Endothelial cell of umbilical vein (primary cell): Measurements from ENCODE around the gene PRIM2.

Source experiments
- CTCF ChIP-seq, 2 donors: IDR thresholded peaks; 1 replicate in 1 of 2; 2 replicates in 1 of 2; pipeline ENCODE4 v1.5.1; 2011; ENCODE audit warnings: low read length in 2 of 2, mild to moderate bottlenecking in 2 of 2, moderate library complexity in 2 of 2, control low read depth in 1 of 2, inconsistent platforms in 1 of 2, low read depth in 1 of 2; ENCODE audit not compliant: insufficient read depth in 1 of 2; ENCODE audit errors: extremely low read depth in 1 of 2
- EZH2 ChIP-seq: IDR thresholded peaks from 2 replicates; pipeline ENCODE4 v1.6.1; 2012; ENCODE audit warnings: borderline replicate concordance, low read depth, mild to moderate bottlenecking, moderate library complexity, low read length, inconsistent platforms; ENCODE audit not compliant: severe bottlenecking
- FOS ChIP-seq: IDR thresholded peaks from 2 replicates; pipeline ENCODE4 v1.6.1; 2011; ENCODE audit warnings: mild to moderate bottlenecking, low read length, moderate library complexity, borderline replicate concordance; ENCODE audit not compliant: insufficient read depth
- GATA2 ChIP-seq: IDR thresholded peaks from 2 replicates; pipeline ENCODE4 v1.7.0; 2011; ENCODE audit warnings: low read depth, mild to moderate bottlenecking, moderate library complexity, mixed read lengths, low read length; ENCODE audit not compliant: insufficient read length, insufficient read depth
- MAX ChIP-seq: IDR thresholded peaks from 2 replicates; pipeline ENCODE4 v1.6.1; 2011; ENCODE audit not compliant: insufficient read depth, insufficient read length
- MYC ChIP-seq: IDR thresholded peaks from one replicate; pipeline ENCODE4 v1.6.1; 2011; ENCODE audit warnings: mild to moderate bottlenecking, low read depth, low read length
- POLR2A ChIP-seq: IDR thresholded peaks from 2 replicates; pipeline ENCODE4 v1.6.1; 2012; ENCODE audit warnings: low read depth, mild to moderate bottlenecking, control low read depth, low read length
- POLR2AphosphoS5 ChIP-seq: IDR thresholded peaks from 2 replicates; pipeline ENCODE4 v1.6.1; 2012; ENCODE audit warnings: low read depth, mild to moderate bottlenecking, control low read depth, low read length, moderate library complexity; ENCODE audit not compliant: insufficient read depth

- TF ChIP-seq POLR2AphosphoS5 (no peak), CTCF (IDR thresholded peaks at IDR 0.05; ENCODE audit: extremely low read depth in 1 of 2, insufficient read depth in 1 of 2, low read depth in 1 of 2, low read length in 2 of 2) (no peak), EZH2 (no peak), MYC (no peak), POLR2A (no peak), MAX (no peak), GATA2 (no peak), FOS (no peak)
Observed at GRCh38 chr6:57434944-57435343, 117.5 kb downstream of the PRIM2 start.
